T-helper 9 cell (primary cell): ENCODE data around the gene BCAR3.
"Not testable (repeated sequence)": the region's sequence is repeated elsewhere in the genome, so short reads cannot be mapped to it uniquely, and the experiment has no call there.

Source experiments
- DNase-seq: peaks from one replicate; pipeline ENCODE4 v3.0.0-alpha.2; 2020

Gene BCAR3

DNA sequence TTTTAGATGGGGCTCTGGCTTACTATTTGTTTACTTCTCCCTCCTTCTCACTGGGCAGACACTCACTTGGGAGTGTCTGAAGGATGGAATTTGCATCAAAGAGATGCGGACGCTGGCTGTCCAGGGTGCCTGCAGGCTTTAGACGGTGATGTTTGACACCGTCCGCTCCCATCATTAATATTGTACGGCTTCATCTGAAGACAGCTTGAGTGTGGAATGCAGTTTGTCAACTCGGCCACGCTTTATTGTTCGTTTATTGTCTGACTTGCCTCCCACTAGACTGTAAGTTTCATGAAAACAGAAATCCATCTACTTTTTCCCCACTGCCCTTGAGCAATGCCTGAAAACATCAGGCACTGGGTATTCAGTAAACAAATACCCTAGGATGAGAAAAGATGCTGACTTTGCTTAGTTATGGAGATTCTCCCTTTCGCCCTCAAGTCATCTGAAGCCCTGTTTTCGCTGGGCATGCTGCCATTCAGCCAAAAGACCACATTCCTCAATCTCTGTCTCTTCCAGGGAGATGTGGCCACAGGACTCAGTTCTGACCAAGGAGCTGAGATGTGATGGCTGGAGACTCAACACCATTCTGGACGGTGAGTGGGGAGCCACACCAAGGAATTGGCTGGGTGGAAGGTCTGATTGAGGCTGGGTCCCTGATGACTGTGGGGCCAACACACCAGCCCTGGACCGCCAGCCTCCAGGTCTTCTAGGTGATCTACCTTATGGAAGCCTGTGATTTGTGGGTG lies 87.6 kb downstream of the BCAR3 start:
- no peak for DNase-seq

GRCh38 chr1:93592551-93592949 lies 89.1 kb downstream of the BCAR3 start:
- no peak for DNase-seq

DNA sequence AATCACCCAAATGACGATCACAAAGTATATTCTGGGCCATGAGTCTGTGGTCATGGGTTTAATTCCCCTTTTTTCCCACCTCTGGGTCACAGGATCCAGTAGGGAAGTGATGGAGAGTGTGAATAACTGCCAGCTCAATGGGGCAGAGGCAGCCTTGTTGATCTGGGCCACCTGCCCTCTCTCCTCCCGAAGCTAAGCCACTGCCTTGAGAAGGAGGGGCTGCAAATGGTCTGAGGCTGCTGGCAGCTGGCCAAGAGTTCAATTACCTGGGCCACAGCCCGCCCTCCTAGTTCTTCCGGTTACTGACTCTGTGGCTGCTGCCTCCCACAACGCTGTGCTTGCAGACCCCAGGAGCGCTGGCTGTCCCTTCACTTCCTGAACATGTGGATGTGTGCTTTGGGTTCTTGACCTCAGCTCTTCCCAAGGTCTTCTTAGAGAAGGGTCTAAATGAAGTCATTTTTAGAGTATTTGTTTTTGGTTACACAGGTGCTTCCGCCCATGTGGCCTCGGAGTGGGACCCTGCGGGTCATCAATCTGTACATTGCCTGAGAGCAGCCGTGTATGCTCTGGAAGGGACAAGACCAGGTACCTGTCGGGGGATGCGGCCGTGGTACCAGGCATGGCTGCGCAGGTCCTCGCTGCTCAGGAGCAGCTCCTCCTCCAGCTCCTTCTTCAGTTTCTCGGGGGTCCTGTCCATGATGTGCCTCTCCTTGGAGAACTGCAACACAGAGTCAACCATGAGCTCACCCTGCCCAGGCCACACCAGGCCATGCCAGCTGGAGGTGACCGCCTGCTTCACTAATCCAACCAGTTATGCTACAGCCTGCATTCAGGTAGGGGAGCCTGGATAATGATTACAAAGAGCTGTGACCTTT lies 89.7 kb downstream of the BCAR3 start:
- no peak for DNase-seq

GRCh38 chr1:93591291-93591675 lies 90.4 kb downstream of the BCAR3 start:
- not testable (repeated sequence) for DNase-seq

DNA sequence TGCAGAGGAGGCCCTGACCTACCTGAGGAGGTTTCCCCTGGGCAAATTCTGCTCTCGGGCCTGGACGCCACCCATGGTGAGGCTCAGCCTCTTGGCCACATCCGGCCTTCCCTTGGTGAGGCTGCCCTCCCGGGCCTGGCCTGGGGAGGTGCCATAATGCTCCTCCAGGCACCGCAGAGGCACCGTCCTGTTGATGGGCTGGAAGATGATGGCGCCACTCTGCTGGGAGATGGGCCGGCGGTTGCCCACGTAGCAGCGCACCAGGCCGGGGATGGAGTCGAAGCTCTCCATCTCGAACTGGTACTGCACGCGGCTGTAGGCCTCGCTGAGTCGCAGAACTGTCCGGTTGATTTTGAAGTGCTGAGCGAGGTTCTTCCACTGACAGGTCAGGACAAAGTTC lies 92.7 kb downstream of the BCAR3 start:
- no peak for DNase-seq

DNA sequence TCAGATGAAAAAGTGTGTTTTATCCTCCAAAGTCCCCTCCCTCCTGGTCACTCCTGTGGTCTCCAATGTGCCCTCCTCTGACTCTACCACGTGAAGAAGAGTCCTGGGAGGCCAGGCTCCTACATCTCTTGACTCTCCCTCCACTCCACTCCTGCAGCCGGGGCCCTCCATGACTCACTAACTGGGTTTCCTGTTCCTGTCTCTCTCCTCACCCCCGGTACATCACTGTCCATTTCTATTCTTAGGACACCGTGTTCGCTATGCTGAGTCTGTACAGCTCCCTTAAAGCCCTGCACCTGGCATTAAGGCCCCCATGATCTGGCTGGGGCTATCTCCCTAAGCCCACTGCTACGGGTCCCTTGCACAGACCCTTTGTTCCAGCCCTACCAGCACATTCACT lies 93.4 kb downstream of the BCAR3 start:
- no peak for DNase-seq

- no peak for DNase-seq
Observed at GRCh38 chr1:93587354-93587753, 94.3 kb downstream of the BCAR3 start.

DNA sequence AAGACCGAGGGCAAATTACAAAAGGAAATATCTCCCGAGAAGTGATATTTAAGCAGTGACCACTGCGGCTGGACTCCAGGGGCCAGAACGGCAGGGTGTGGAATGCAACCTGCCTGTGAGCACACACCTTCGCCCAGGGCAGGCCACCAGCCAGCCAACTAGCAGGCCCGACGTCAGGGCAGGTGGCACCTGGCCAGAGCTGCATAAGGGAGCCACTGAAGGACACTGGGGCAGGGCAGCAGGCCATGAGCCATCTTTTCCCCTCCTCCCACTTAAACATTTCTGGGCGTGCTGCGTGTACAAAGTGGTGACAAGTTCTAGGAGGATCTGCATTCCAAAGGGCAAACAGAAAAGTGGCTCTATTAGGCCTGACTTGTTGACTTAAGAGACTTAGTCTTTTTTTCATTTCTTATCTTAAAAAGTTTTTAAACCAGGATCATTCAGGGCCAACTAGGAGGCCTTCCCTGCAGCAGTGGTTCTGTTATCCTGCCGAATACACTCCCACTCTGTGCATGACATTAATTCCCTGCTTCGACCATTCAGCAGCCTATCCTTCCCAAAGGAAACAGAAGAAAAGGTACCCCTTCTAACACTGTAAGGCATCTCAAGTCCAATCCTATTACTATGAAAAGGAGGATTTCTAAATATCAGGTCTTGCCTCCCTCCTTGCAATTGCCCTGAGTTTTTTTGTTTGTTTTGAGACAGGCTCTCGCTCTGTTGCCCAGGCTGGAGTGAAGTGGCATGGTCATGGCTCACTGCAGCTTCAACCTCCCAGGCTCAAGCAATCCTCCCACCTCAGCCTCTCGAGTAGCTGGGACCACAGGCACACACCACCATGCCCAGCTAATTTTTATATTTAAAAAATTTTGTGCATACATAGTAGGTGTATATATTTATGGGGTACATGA lies 96.3 kb downstream of the BCAR3 start:
- no peak for DNase-seq

GRCh38 chr1:93584261-93585003 lies 97.2 kb downstream of the BCAR3 start:
- no peak for DNase-seq

- DNase-seq: no peak
Observed at GRCh38 chr1:93581917-93582850, 99.5 kb downstream of the BCAR3 start.

DNA sequence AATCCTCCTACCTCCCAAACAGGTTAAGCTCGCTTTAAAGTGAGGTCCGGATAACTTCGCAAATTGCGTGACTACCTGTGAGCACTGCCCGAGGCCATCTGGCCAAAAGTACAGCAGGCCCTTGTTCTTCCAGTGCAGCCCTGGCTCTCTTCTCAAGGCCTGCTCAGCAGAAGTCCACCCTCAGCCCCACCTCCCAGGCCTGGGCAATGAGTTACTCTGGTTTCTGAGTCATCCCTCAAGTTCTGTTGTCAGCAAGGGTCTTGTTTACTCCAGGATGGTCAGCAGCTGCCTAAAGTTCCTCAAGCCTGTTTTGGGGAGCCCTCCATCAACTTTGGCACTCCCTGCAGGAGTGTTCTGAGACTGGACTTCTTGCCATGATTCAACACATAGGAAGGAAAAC lies 101.7 kb downstream of the BCAR3 start:
- DNase-seq: no peak

DNA sequence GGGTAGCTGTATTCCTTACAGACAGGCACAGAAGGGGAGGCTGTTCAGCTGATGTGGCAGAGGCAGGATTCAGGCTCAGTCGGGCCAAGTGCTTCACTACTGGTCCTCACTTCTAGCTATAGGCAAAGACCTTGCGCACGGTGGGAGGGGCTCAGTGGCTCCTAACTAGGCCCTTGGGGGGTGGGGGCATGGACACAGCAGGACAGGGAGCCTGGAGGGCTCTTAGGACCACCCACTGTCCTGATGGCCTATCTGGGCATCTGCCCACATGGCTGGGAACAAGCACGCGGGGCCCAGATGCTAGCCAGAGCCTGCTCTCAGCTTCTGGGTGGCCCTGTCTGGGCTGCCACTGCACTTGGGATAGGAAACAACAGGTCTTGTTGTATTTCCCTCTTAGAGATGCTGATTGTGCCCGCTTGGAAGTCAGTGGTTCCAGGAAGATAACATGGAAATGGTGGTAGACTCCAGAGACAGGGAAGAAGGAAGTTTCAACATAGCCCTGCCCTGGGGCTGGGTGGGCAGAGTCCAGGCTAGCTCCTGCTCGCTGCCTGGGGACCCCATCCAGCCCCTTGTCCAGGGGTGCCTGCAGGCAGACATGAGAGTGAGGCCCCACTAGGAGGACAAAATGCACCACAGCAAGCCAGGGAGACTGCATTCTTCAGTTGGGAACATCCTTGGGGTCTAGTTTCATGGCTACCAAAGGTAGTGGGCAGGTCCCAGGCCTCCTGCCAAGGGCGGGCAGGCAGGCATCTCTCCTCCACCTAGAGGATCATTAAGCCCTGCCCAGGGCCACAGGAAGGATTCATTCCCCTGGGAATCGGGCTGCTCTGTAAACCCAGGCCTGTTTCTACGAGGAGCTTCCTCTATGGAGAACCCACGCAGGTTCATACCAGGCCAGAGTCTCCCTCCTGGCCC lies 102.5 kb downstream of the BCAR3 start:
- DNase-seq: no peak

GRCh38 chr1:93578433-93578830 lies 103.2 kb downstream of the BCAR3 start:
- no peak for DNase-seq

DNA sequence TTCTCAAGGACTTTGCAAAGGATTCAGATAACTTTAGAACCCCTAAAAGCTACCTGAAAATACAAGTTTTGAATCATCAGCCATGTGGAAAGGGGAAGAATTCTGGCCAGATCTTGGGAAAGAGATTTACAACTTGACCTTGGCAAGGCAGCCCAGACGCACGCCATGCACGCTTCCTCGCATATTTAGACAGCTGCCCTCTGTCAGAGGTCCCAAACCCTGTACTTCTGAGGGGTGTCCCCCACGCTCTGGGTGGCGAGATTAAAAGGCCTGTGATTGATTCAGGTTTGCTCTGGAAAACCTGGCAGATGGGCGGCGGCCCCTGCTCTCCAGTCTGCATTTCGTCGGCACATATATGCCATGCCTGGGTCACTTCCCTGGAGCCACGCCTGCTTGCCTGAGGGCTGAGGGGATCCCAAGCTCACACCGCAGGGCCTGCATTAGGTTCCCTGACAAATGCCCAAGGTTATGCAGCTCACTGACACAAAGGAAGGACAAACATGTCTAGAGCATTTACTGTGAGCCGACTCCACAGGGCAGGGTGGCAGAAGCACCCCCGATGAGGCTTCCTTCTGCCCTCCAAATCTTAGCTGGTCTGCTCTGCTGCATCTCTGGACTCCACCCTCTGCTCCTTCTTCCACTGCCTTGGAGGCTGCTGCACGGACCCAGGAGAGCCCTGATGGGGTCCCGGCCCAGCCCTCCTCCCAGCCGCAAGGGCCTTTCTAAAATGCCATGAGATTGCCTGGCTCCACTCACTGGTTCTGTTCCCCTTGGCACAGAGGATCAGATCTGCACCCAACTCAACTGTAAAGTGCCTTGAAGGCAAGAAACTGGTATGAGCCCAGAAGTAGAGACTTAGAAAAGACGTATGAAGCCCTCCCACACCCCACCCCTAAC lies 103.9 kb downstream of the BCAR3 start:
- no peak for DNase-seq

GRCh38 chr1:93576746-93577145 lies 104.9 kb downstream of the BCAR3 start:
- DNase-seq: no peak

DNA sequence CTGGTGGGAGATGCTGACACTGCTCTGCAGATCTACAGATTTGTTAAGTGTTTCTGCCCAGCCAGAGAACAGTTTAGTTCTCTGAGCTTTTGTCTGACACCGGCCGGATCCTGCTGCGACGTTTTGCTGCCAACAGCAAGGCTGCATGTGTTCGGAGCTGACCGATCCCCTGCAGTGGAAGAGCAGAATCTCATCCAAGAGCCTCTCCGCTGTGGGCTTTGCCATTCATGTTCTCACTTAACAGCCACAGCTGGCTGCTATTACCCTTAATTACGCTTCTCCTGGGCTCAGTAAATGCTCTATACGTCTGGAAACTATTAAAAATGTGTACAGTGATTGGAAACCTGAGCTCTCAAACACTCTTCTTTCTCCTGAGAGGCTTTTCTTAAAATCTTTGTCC lies 105.3 kb downstream of the BCAR3 start:
- DNase-seq: no peak

DNA sequence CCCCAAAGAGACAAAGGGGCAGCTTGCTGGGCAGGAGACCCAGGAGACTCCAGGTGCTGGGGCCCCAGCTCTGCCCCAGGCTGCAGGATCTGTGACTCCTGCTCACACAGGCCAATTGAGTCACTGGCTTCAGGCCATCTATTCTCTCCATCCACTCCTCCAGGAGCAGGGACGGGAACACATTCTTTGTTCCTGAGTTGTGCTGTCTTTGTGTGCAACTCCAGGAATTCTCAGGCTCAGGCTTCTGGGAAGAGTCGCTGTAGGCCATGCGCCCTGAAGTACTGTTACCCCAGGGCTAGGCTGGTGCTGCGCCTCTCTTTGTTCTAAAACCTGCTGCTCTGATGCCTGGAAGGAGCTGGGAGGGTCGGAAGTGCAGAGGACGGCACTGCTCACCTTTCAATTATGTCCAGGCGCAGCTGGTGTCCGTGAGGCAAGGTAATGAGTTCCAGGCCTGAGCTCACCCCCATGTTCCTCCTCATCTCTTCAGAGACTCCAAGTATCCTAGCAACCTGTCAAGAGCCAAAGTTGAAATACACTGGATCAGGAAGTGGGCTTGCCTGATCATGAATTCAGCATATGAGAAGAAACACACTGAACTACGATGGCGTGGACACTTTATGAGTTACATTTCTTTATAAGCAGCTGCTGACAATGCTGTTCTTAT lies 105.9 kb downstream of the BCAR3 start:
- no peak for DNase-seq

- no peak for DNase-seq
Observed at GRCh38 chr1:93574991-93575390, 106.6 kb downstream of the BCAR3 start.
